Measurements from ENCODE around the gene LSM14A.
"Not testable (repeated sequence)": the region's sequence is repeated elsewhere in the genome, so short reads cannot be mapped to it uniquely, and the experiment has no call there.

Gene LSM14A

DNA sequence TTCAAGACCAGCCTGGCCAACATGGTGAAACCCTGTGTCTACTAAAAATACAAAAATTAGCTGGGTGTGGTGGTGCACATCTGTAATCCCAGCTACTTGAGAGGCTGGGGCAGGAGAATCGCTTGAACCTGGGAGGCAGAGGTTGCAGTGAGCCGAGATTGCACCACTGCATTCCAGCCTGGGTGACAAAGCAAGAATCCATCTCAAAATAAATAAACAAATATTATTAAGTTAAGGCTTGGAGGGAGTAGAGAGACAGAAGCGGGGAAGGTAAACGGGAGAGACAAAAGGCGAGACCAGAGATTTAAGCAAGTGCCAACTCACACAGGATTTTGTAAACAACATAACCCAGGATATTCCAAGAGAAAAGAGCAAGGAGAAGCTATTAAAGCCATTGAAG is 12.8 kb upstream of the LSM14A start:
- not testable (repeated sequence) for DNase-seq

DNA sequence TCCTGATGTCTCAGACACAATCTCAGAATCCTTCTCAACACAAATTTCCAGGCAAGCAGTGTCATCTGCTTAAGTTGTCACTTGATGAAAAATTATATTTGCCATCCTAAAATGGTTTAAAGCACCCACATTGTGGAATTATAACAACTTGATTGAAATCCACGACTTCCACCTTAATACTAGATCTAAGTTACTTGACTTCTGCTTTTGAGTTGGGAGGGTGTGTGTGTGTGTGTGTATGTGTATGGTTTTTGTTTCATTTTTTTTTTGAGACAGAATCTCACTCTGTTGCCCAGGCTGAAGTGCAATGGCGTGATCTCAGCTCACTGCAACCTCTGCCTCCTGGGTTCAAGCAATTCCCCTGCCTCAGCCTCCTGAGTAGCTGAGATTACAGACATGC is 10.4 kb upstream of the LSM14A start:
- not testable (repeated sequence) for DNase-seq

DNA sequence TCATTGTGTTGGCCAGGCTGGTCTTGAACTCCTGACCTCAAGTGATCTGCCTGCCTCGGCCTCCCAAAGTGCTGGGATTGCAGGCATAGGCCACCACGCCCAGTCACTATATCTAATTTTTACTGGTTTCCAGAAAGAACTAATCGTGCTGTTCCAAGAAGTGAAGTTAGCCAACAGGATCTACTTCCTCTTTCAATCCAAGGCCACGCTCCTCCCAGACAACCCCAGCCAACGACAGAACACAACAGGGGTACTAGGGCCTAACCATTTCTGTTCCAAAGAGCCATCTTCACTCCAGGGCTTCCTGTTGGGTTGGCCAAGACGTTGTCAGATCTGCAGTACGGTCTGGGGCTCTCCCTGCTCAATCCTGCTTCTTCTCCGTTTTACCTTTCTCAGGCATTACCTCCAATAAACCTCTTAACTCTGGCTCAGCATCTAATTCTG is 7.0 kb upstream of the LSM14A start:
- DNase-seq: no peak

DNA sequence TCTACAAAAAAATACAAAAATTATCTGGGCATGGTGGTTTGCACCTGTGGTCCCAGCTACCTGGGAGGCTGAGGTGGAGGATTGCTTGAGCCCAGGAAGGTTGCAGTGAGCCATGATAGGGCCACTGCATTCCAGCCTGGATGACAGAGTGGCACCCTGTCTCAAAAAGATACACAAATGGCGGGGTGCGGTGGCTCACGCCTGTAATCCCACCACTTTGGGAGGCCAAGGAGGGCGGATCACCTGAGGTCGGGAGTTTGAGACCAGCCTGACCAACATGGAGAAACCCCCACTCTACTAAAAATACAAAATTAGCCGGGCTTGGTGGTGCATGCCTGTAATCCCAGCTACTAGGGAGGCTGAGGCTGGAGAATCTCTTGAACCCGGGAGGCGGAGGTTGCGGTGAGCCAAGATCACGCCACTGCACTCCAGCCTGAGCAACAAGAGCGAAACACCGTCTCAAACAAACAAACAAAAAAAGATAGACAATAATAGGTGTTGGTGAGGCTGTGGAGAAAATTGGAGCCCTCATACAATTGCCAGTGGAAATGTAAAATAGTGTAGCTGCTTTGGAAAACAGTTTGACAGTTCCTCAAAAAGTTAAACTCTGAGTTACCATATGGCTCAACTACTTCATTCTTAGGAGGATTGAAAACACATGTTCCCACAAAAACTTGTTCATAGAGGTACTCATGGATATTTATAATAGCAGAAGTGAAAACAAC is 2.7 kb upstream of the LSM14A start:
- DNase-seq: not testable (repeated sequence)

DNA sequence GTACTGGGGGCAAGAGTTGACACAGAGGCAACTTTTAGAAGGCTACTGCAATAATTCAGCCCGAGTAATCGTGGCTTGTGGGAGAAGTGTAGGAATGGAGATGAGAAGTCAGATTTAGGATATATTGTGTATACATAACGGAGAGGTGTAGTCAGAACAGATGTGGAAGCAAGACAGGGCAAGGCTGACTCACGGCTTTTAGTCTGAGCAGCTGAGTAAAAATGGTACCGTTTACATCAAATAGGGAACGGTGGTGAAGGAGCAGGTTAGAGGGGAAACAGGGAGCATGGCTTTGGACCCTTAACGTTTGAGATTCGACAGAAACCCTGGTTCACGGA is 796 bp upstream of the LSM14A start:
- no peak for DNase-seq

DNA sequence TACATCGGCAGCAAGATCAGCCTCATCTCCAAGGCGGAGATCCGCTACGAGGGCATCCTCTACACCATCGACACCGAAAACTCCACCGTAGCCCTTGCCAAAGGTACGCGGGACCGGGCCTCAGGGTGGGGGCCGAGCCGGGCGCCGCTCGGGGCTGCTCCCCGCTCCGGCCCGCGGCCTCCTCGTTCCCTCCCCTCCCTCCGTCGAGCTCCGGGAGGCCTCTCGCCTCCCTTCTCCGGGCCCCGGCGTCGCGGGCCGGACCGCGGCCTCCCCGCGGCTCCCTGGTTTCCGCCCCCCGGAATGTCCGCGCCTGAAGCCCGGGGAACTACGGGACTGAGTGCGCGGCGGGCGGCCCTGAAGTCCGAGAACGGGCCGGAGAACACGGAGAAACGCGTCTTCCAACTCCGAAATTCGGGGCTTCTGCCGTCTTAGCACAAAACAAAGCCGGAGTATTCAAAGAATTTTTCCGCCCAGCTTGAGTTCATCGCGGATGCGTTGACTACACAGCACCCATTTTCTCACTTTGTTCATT is 423 bp downstream of the LSM14A start:
- DNase-seq: peak; percentile 50

DNA sequence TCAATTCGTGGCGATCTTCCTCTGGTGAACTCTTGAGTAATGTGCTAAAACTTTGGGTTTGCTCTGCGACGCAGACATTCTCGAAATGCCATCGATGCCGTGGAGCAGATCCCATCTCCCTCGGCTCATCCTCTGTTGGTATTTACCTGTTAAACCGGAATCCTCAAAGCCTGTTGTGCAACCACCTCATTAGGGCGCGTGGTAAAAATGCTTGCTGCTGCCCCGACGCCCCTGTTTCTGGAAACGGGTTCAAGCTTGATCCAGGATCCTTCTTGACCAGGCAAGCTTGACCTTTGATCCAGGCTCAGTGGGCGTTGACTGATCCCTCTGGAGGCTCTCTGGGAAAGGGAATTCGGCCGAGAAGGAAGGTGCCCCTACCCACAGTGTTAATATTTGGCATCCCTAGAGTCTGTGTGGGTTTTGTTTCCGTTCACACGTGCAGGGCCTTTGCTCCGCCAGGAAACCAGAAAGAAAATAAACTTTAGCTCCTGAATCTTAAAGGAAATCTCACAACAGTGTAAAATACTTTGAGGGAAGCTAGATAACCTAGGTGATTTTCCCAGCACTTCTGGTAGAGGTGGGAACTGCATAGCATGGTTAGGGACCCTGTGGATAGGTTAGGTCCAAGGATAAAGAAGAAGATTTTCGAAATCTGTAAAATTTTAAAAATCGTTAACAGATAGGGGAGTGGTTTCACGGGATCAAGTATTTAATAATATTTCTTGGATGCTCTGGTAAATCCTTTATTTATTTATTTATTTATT is 1.1 kb downstream of the LSM14A start:
- DNase-seq: no peak

DNA sequence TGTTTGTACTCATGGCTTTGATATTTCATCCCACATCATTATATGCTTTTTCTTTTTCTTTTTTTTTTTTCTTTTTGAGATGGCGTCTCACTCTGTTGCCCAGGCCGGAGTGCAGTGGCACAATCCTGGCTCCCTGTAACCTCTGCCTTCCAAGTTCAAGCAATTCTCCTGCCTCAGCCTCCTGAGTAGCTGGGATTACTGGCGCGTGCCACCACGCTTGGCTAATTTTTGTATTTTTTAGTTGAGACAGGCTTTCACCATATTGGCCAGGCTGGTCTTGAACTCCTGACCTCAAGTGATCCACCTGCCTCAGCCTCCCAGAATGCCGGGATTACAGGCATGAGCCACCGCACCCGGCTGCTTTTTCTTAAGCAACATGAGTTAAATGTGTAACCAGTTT is 2.9 kb downstream of the LSM14A start:
- not testable (repeated sequence) for DNase-seq

DNA sequence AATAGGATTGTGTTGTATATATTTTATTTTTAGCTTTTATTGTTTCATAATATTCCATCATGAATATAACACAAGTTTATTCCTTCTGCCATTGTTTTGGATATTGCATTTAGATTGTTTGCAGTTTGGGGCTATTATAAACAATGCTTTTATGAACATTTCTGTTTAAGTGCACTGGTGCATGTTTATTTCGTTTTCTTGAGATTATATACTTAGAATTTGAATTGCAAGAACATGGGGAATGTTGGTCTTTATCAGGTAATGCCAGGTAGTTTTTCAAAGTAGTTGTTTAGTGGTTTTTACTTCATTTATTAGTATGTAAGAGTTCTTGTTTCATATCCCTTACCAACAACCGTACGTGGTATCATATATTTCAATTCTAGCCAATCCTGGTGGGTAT is 4.3 kb downstream of the LSM14A start:
- DNase-seq: no peak

DNA sequence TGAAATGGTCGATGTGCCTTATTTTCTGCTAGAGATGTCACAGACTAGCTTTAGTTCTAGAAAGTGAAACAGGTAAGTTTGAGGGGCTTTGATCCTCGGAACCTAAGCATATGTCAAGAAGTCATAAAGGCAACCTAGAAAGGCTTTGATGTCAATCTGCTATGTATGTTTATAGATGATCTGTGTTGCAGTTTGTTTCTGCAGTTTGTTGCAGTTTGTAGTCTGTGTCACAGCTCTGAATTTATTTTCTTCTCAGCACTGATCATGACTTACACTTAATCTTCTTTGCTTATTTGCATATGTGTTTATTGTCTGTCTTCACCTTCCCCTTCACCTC is 5.9 kb downstream of the LSM14A start:
- no peak for DNase-seq

DNA sequence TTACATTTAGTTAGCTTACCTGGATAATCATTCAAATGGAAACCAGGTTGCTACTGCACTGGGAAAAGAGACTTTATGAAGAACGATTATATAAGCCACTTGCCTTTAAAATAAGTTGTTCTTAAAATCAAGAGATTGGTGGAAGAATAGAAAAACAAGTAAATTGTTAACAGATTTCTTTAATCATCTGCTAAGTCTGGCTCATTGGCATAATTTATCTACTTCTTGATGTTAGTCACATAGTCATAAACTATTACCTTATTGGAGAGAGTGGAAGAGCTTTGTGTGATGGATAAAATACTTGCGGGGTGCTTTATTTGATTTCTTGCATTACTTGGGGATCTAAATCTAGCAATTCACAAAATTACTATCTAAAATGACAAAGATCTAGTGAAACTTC is 6.8 kb downstream of the LSM14A start:
- DNase-seq: no peak

DNA sequence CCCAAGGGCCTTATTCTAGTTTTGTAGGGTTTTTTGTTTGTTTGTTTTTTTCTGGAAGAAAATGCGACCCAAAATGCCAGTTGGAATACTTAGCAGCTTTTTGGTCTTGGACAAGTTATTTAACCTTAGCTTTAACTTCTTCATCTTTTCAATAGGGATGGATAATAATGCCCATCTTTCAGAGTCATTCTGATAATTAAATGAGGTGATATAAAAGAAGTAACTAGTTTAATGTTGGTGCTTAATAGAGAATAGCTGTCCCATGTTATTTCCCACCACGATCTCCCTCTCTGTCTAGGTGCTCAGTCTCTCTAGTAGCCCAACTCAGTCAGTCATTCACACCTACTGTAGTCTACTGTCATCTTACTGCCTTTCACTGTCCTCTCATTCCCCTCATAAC is 8.0 kb downstream of the LSM14A start:
- no peak for DNase-seq

DNA sequence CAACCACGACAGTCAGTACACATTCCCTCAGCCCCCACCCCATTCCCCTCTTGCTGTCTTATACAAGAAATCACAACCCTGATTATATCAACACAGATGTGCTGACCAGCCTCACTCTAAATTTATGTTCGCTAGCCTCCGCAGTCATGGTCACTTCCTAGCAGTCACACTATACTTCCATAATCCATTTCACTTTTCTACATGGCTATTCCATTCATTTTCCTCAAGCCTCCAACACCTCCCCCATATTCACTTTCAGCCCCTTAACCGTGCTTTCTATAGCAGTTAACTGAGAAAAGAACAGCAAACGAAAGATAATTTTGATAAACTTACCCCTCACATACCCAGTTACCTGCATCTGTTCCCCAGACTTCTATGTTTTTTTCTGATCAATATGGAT is 8.4 kb downstream of the LSM14A start:
- no peak for DNase-seq

DNA sequence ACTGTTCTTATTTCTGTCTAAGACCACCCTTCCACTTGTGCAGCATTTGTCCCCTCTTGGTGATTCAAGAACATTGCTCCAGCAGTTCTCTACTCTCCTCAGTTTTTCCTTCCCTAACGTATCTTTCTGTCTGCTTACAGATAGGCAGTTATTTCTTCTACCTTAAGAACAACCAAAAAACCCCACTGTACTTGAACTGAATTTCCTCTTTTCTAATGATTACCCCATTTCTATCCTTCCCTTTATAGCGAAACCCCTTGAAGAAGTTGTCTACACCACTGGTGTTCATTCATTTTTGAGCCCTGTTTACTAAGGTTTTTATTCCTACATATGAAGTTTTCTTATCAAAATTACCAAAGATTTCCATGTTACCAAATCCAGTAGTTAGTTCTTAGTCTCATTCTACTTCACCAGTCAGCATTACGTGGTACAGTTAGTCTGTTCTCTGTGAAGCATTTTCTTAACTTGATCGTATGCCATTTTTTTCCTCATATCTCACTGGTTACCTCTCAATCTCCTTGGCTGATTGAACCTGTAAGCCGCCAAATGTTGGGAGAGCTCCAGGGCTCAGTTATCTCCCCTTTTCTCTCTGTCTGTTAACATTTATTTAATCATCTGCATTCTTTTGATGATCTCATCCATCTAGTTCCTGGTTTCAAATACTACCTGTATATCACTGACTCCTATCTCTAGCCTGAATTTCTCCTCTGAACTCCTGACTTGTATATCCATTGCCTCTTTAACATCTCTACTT is 9.0 kb downstream of the LSM14A start:
- DNase-seq: no peak

DNA sequence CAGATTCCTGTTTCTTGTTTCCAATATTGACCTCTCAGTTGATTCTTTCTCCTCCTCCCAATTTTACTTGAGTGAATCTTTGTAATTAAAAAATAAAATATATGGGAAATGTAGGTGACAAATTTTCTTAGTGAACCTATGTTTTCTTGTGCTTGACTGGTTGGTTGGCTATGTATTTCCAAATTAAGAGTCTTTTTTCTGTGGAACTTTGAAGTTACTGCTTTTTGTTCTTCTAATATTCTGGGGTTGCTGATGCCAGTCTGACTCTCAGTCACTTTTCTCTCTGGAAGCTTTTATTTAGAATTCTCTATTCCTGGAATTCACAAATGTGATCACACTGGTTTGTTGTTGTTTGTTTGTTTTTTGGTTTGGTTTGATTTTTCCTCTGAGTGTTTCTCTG is 9.8 kb downstream of the LSM14A start:
- DNase-seq: no peak

DNA sequence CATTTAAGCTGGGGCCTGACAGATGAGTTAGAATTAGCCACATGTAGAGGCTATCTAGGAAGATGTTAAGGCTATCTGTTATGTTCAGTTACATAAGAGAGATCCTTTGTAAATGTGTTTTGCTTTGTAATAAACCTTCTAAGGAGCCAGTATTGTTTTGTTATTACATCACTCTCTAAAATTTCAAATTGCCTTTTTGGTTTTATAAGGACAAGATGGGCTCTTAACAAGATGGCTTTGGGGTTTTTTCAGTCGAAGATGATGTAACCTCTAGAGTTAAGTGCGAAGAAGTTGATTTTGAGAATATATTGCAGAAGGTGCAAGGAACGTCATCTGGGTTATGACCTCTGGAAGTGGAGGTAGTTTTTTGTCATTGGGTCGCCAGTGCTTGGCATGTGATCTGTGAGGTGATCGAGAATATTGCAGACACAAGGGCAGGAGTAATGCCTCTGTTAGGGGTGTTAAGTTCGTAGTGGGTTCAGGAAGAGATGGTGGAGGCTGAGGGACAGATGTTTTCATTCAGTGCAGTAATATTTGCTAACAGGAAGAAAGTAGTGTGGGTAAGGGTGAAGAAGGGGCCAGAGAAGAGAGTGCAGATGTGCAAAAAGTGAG is 12.7 kb downstream of the LSM14A start:
- DNase-seq: no peak

DNA sequence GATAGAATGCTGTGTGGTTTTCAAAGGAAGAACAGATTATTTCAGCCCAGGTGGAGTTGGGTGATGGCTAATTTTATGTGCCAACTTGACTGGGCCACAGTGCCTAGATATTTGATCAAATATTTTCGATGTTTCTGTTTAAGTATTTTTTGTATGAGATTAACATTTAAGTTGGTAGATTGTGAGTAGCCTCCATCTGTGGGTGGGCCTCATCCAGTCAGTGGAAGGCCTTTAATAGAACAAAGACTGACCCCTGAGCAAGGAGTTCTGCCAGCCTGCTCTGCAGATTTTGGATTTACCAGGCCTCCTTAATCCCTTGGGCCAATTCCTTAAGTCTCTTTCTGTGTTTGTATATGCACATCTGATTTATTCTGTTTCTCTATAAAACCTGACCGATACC is 13.9 kb downstream of the LSM14A start:
- no peak for DNase-seq

DNA sequence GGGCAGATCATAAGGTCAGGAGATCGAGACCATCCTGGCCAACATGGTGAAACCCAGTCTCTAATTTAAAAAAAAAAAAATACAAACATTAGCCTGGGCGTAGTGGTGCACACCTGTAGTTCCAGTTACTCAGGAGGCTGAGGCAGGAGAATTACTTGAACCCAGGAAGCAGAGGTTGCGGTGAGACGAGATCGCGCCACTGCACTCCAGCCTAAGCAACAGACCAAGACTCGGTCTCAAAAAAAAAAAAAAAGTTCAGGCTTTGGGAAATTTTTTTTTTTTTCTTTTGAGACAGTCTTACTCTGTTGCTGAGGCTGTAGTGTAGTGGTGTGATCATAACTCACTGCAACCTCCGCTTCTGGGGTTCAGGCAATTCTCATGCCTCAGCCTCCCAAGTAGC is 14.7 kb downstream of the LSM14A start:
- no peak for DNase-seq

DNA sequence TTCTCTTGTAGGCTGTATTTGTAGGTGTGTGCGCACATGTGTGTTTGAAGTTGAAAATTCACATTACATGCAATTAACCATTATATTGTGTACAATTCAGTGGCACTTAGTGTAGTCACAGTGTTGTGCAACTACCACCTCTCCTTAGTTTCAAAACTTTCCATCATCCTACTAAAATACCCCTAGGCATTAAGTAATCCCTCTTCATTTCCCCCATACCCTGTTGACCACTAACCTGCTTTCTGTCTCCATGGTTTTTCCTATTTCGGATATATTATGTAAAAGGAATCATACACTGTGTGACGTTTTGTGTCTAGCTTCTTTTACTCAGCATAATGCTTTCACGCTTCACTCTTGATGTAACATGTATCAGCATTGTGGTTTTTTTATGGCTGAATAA is 16.1 kb downstream of the LSM14A start:
- DNase-seq: no peak

DNA sequence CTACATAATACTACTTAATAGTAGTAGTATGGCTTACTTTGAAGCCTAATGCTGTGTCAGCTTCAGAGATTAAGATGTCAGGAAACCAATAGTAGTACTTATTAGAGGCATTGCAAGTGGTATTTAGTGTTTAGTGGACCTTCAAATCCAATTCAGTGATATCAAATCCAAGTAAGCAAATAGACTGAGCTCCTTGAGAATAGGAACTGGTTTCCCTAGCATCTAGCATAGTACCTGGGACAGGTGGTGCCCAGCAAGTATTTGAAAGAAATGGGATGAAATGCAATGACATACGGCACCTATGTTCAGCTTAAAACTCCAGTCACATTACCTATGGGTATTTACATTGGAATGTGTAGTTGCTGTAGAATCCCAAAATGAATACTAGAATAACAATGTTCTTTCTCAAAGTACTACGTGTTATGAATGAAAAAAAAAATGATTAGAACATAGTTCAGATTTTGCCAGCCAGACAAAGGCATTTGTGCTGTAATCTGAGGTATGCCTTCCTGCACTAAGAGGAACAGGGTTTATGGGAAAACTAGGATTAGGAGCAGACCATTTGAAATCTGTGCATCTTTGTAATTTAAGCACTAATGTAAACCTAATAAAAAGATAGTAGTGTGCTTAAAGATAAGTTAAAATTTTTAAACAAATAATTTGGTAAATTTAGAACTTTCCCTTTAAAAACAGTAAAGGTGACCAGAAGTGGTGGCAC is 17.1 kb downstream of the LSM14A start:
- DNase-seq: no peak

DNA sequence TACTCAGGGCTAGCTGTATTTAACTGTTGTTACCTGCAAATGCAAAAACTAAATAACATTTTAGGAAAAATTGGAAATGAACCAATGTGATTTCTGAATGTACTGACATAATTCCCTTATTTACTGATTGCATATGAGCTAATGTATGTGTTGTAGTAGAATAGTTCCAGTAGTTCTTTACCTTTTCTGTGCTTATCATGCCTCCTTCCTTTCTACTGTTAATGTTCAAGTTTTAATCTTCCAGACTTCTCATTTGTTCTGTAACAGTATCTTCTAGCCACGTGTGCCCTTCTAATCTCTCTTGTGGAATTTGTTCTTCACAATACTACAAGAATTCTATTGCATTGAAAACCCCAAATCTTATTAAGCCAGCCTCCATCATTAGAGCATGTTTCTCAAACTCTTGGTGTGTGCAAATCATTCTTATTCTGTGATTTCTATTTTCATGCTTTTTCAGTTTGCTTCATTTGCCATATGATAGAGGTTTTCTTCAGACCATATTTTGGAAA is 17.7 kb downstream of the LSM14A start:
- DNase-seq: no peak

DNA sequence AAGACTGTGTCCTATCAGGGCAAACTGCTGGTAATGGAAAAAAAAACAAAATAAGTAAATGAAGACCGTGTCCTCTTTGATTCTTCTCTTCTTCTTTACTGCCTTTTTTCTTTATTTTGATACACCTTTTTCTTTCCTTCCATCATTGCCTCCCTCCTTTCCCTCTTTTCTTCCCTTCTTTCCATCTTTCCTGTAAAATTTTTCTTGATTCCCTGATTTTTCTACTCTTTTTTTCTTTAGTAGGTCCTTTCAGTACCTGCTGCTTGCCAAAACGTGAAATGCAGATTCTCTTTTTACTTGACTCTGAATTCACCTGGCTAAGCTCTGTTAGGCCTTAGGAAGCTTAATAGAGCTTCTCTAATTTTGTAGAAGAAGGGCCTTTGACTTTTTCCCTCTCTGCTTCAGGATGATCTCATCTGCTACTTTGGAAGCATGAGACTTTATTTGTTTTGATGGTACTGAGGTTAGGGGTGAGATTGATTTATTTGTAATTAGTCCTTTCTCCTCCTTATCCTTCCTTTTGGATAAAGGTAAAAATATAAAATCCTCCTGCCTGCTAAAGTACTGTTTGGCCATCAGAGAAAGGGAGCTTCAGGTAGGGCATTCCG is 19.2 kb downstream of the LSM14A start:
- no peak for DNase-seq

Measured in NCI-H1694 treated with DMSO at 0.1 percent for 48 hours (cell line).